GM18502 (cell line): ENCODE results near the gene IL22RA1.

ENCODE experiments used
- ATAC-seq: cut with Tn5 transposase; IDR thresholded peaks from one replicate; pipeline ENCODE4 v1.9.1; 2021; ENCODE audit warnings: mild to moderate bottlenecking; ENCODE audit not compliant: unreplicated experiment, poor library complexity

IL22RA1 gene

DNA sequence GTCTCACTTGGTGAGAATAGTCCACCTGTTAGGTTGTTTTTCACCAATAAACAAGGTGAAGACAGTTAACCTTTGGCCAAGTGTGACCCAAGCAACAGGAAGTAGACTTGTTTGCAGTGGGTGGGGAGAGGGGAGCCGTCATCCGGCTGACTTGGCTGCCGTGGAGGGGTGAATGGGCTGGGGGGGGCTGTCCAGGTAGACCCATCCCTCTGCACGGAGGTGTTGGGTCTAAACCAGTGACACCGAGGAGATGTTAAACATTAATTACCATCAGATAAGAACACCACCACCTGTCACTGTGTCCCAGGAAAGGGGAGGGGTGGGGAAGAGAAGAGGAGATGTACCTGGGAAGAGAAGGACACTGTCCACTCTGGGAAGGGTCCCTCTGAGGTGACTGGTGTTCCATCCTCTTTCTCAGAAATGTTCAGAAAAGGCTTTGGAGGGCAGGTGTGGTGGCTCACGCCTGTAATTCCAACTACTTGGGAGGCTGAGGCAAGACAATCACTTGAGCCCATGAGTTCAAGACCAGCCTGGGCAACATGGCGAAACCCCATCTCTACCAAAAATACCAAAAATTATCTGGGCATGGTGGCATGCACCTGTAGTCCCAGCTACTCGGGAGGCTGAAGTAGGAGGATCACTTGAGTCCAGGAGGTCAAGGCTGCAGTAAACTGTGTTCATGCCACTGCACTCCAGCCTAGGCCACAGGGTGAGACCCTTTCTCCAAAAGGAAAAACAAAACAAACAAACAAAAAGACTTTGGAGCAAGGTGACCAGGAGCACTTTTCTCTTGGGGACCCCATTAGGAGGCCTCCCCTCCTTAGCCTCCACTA lies 24.3 kb downstream of the IL22RA1 start:
- ATAC-seq = no peak

DNA sequence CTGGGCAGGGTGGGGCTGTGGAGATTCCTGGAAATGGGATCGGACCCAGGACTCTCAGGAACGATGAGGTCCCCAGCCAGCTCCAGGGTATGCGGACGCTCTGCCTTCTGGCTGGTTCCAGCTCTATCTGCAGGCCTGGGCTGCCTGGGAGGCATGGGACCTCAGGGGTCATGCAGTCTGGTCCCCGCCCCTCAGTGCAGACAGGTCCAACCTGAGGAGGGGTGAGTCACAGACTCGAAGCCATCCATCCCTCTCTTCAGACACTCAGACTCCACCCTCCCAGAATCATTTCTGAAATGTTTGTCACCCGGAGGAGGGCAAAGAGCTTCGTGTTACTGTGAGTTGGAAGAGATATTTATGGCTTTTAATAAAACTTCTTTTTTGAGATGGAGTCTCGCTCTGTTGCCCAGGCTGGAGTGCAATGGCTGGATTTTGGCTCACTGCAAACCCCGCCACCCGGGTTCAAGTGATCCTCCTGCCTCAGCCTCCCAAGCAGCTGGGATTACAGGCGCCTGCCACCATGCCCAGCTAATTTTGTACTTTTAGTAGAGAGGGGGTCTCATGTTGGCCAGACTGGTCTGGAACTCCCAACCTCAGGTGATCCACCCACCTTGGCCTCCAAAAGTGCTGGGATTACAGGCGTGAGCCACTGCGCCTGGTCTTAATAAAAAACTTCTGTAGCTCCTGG lies 25.1 kb downstream of the IL22RA1 start:
- no peak for ATAC-seq

DNA sequence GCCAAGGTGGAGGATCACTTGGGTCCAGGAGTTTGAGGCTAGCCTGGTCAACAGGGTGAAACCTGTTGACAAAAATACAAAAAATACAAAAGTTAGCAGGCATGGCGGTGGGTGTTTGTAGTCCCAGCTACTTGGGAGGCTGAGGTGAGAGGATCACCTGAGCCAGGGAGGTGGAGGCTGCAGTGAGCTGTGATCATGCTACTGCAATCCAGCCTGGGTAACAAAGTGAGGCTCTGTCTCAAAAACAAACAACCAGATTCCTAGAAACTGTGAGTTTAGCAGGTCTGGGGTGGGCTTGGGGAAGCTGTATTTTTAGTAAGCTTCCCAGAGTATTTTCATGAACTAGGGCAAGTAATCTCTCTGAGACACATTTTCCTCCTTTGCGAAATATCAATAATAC lies 25.8 kb downstream of the IL22RA1 start:
- no peak for ATAC-seq

DNA sequence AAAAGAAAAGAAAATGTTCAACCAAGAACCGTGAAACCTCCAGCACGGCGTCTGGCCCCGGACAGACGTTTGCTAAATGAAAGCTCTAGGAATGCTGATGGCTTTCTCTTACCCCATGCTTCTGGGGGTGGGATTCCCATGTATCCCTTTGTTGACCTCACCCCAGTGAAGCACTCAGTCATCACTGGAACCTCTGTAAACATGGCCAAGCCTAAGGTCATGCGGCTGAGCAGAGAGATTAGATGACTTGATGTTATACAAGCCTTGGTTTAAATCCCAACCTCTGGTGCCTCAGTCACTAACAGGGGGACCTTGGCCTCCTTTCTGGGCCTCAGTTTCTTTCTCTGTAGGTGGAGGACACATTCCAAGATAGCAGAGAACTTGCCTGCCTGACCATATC lies 28.2 kb downstream of the IL22RA1 start:
- no peak for ATAC-seq

DNA sequence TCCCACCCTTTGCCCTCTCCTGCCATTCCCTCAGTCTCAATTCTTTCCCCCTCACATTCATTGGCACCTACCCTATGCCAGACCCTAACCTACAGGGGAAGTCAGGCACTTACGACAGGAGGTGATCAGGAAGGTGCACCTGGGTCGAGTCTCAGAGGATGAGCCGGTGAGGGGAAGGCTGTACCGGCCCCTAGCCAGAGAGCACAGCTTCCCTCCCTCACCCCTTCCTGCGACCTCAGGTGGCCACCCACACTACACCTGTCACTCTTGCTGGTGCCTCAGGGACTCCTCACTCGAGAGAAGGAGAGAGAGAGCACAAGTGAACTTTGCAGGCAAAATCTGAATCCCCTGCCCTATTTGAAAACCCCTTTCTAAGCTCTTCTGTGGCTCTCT lies 29.3 kb downstream of the IL22RA1 start:
- no peak for ATAC-seq

DNA sequence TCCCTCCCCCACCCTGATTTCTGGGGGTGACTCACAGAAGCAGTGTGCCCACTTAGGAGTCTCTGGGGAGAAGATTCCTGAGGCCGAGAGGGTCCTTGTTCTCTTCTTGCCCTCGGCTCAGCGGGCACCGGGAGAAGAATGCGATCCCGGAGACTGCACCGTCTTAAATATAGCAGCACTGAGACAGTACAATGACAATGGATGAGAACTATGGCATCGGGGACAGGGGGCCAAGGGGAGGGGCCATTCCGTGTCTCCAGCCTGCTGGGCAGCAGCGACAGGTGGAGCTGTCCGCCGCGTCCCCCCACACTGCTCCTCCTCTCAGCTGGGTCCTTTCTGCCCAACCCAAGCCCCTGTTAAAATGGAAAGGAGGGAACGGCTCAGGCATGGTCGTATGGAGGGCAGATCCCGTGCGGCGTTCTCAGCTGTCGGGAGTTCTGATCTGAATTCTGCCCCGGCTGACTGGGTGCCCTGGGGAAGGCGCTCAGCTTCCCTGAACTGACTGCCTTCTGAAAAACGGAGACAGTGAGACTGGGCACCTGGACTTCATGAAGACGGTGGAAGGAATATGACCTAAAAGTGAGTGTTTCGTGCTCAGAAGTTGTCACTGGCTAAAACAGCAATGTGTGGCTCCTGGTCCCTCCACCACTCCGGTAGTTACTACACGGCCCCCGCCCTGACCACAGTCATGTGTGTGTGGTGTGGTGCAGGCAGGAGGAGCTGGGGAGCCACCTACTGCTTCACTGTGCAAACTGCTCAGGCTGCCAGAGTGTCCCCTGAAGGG lies 30.8 kb downstream of the IL22RA1 start, which contains the start of gene MYOM3:
Gene MYOM3, minus strand, starts transcription at position 140 of the 784 bp plus-strand sequence. CDS start 3,499 bp downstream, outside the sequence.
- no peak for ATAC-seq

DNA sequence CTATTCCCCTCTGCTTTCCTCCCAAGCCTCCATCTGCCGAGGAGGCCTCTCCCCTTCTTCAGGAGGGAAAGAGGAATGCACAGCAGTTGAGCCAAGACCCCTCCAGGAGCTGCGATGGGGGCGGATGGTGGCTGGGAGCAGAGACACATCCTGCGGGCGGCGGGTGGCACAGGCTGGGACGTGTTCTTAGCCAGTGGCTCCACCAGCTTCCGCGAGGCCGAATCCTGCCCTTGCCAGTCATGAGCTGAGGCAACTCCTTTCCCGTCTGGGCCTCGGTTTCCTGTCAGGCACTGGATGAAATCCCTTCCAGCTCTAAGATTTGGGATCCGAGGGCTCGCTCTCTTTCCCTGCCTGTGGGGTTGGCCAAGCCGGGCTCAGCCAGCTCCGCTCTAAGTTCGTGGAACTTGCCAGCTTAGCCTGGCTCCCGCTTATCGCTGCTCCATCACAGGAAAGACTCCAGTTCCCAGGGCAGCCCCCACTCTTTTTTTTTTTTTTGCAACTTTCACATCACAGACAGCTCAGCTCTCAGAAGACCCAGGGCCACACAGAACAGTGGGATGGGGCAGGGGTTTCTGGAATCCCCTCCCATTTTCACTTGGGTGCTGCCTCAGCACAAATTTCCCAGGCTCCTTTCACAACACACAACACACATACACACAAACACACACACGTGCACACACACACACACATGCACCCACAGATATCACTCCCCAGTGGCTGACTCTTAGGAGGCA lies 31.5 kb downstream of the IL22RA1 start:
- no peak for ATAC-seq

DNA sequence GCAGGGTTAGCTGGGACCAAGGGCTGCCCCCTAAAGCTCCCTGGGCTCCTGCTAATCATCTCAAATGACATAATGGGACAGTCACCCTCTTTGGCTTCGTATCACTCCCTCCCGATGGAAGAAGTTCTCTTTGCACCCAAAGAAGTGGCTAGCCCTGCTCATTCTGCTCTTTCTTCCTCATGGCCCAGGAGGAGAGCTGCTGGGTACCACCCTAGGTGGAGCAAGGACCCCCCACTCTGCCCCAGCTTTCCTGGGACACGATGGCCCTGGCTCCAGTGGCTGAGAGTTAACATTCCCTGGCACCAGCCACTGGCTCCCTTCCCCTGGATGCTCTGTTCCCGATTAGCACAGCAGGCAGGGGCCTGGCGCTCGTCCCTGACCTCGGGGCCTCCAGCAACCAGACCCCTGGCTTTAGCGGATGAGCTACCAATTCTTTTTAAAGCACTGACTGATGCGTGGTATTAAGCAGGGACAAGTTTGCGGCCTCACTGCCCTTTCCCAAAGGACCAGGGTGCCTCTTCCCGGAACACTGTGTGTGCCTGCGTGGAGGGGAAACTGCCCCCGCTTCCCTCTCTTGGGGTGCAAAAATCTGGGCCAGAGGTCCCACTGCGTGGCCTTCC lies 32.2 kb downstream of the IL22RA1 start:
- no peak for ATAC-seq

DNA sequence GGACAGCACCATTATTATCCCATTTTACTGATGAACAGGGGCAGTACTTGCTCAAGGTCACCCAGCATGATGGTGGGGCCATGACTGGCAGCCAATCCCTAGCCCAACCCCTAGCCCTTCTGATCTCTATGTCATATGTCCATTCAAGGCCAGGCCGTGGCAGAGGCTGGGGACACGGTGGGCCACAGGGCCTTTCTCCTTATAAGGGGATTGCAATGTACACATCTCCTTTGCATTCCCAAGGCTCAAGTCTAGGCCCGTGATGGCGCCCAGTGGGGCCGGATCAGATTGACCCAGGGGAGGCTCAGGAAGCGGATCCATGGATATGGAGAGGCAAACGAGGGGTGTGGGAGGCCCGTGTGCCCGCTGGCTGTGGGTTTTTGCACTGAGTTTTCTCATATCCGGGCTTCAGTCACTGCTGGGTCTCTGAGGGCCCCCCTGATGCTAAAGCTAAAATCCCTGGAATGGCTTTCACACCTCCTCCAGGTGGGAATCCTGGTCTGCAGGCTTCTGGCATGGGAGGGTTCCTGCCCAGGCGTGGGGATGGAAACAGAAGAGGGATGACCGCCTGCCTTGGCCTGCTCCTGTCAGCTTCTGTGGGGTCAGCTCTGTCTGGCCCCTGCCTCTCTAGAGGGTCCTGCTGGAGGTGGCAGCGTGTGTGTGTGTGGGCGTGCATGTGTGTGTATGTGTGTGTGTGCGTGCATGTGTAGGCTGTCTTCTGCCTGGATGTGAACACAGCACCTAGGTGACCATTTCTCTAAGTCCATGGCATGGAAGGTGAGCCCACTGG lies 33.1 kb downstream of the IL22RA1 start:
- no peak for ATAC-seq

DNA sequence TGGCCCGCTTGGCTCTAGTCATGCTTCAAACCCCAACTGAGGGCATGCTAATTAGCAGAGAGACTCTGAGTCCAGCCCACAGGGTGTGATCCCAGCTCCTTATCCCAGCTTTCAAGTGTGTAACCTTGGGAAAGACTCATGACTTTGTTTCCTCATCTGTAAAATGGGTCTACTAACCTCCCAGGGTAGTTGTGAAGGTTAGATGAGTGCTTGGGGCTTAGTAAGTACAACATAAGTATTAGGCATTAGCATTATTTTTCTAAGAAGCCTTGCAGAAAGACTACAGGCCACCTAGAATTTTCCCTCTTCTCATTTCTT lies 33.8 kb downstream of the IL22RA1 start:
- no peak for ATAC-seq

DNA sequence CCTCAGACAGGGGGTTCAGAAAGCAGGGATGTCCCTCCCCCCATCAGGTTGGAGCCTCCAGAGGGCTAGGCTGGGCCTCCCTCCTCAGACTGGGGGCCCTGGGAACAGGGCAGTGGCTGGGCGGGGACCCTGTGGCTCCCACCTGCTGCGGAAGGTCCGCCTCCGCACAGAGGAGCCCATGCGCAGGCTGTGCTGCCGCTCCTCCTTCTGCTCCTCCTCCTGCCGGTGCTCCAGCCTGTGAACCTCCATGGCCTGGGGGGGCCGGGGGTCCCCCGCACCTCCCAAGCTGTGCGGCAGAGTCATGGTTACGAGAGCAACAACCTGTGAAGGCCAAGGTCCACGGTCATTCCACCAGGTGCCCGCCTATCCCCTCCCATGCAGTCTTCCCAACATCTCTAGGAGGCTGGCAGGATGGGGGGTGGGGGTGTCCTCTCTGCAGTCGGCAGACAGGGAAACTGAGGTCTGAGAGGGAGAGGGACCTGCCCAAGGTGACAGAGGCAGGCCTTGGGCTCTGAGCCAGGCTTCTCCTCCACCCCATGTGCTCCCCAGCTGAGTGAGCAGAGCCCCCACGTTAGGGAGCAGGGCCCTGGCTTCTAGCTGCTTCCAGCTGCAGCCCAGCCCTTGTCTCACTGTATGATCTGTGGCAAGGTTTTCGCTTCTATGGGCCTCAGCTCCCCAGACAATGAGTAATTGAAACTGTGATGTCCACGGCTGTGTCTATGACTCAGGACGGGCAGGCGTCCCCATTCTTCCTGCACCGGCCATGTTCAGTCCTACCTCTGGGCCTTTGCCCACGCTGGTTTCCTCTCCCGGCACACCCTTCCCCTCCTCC lies 34.4 kb downstream of the IL22RA1 start:
- no peak for ATAC-seq

DNA sequence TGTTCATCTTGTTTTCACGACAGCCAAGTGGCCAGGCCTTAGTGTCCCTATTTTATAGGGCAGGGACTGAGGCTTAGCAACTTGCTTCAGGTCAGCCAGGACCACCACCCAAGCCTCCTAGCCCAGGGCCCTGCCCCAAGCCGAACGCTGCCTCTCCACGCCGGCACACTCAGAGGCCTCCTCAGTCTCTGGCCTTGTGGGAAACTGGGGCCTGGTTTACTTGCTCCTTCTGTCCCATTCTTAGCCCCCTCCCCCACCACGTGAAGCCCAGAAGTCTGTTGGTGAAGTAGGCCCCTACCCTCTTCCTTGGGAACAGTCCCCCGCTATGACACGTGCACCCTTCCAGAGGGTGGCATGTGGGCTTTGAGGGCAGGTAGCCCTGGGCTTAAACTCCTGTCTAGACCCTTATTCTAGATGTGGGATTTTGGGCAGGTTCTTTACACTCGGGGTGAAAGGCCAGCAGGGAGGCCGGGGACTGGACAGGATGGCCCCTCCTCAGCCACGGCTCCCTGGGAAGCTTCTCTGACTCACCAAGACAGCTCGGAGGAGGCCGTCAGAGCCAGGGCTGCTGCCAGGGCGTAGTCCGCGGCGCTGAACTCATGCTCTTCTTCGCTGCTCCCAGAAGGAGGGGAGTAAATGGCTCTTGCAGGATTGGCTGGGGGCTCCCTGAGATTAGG lies 35.3 kb downstream of the IL22RA1 start:
- no peak for ATAC-seq

DNA sequence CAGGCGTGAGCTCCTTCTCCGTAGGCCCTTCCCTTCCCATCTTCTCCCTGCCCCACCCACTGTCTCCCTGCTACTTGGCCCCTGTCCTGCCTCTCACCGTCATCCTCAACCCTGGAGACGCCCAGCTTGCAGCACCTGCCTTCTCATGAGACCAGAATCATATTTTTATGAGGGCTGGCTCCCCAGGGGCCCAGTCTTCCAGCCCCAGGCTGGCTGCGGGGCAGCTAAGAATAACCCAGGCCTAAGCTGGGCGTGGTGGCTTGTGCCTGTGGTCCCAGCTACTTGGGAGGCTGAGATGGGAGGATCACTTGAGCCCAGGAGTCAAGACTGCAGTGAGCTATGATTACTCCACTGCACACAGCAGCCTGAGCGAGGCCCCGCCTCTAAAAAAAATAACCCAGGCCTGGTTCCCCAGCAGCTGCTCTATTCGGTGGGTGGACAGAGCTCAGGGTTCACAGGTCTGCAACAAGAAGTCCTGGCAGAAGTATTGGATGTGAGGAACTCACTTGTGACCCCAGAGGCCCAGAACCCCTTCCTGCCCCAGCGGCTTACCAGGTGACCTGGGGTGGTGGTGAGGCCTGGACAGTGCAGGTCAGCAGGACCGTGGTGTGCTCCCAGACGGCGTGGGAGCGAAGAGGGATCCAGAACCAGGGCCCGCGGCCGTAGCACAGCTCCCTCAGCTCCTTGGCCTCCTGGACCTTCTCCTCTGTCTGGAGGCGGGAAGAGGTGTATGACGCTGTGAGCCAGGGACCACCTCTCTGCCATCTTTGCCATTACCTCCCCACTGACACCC lies 37.4 kb downstream of the IL22RA1 start:
- no peak for ATAC-seq

DNA sequence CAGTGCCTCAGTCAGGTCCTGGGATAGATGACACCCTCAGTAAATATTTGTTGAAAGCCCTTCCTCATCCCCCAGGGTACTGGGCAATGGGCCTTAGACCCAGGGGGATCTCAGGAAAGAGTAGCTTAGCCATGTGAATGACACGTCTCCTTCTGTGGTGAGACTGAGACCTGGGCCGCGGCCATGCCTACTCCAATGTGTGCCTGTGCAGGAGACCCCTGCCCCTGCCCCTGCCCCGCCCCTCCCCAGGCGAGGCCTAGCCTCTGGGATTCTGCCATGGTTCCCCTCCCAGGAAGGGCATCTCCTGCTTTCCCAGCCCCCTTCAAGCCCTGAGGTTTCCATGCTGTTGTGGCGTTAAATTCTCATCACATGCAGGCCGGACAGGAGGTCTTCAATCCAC lies 38.1 kb downstream of the IL22RA1 start:
- ATAC-seq = no peak

DNA sequence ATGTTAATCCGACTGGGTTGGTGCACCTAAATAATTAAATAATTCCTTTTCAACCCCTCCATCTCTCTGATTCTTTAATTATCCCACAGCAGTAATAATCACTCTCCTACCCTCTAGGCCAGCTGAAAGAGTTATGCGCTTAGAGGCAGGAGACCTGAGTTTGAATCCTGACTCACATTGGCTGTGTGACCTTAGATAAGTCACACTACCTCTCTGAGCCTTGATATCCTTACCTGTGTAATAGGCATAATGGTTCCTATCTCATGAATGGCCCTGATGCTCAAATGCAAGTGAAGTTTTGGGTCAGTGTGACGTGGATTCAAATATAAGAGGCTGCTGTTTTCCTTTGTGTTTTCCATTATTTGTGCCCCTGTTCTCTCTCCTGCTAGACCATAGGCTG lies 39.1 kb downstream of the IL22RA1 start:
- ATAC-seq = no peak

DNA sequence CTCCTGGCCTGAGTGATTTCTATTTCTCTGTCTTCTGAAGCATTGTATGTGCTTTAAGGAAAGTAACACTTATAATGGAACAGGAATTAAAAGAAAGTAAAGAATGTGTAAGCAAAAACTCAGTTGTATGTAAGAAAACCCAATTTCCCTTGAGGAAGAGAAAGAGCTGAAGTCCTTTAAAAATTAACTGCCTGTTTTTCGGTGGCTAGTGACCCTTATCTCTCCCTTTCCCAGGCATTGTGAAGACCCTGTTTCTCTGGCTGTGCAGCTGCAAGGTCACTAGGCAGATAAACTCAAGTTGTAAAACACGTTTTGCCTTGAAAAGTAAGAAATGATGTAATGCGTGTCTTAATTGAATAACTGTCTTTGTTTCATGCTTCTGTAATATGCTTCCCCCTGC lies 39.5 kb downstream of the IL22RA1 start:
- ATAC-seq = no peak

DNA sequence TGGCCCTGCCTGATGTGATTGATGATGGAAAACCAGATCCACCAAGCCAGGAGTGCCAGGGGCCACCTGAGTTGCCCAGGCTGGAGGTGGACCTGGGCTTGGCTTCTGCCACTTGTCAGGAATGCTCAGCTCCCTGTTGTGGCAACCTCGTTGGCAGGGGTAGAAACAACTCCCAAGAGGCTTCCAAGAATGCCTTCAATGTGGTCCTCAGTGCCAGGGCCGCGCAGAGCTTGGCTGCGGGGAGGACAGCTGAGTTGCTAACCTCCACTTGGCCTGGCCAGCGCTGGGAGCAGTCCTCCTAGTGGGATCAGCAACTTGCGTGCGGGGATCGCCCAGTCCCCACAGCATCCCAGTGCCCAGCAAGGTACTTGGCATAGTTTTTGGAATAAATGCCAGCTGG lies 40.0 kb downstream of the IL22RA1 start:
- no peak for ATAC-seq
